Measurements from ENCODE around the gene MAPK14. TPM values are rescaled to one million over a fixed set of nuclear protein-coding genes. Genes with fewer than 3 reads are reported as not detected.

Gene MAPK14
- total and polyA plus RNA-seq, 5 donors from 2014 or later, result 44.6 to 65.0 (median 53.8) TPM

DNA sequence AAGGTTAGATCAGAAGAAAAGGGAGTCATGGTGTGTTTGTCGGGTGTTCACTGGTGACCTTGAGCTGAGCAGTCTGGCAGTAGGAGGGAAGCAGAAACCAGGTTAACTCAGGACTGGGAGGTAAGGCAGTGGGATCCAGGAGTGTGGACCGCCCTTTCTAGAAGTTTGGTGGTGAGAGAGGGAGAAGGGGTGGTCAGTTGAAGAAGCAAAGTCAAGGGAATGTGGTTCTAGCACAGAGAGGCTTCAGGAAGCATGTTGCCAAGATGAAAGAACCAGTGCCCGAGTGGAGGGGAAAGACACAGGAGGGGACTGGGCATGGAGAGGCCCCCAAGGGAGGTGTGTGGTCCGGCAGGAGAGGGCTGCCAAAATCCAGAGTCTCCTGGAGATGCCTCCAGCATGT, 106.3 kb downstream of the MAPK14 start:
- ATAC-seq (ENCODE audit: low read depth in 2 of 2) (no peak), DNase-seq (no peak)
- H3K4me3 Mint-ChIP-seq, result peak overlapping the region in 1 of 4 donors; percentile 98
- no peaks in the 10 kb centered on the region for H3K9me3 Mint-ChIP-seq
- Histone ChIP-seq H3K36me3 (ENCODE audit: control insufficient read depth, insufficient read depth, low read length) (peaks cover 49% of the 10 kb centered on the region), H3K9me3 (ENCODE audit: control insufficient read depth in 2 of 2, low read length in 2 of 2) (no peaks in the 10 kb centered on the region), H3K4me3 (ENCODE audit: low read depth, low read length) (no peak overlapping the region), H3K4me1 (ENCODE audit: control insufficient read depth, insufficient read depth, low read length, poor library complexity, severe bottlenecking) (peaks cover 41% of the 10 kb centered on the region), H3K27me3 (ENCODE audit: control insufficient read depth, insufficient read depth, low read length) (no peaks in the 10 kb centered on the region), H3K27ac (ENCODE audit: insufficient read depth, low read length, poor library complexity, severe bottlenecking) (no peak overlapping the region)
- peaks cover 10 to 50% (median 25%) of the 10 kb centered on the region in 4 donors for H3K4me1 Mint-ChIP-seq
- H3K27me3 Mint-ChIP-seq, result no peaks in the 10 kb centered on the region
- peak overlapping the region in 2 of 3 donors; percentile 93 to 95 for H3K27ac Mint-ChIP-seq
- peaks cover 24% of the 10 kb centered on the region for H3K36me3 Mint-ChIP-seq

- Mint-ChIP-seq H3K27ac (peak overlapping the region in 1 of 3 donors; percentile 65), H3K36me3 (peaks cover 34% of the 10 kb centered on the region), H3K27me3 (no peaks in the 10 kb centered on the region), H3K4me3 (no peak overlapping the region), H3K9me3 (no peaks in the 10 kb centered on the region), H3K4me1 (peaks cover 10 to 51% (median 33%) of the 10 kb centered on the region in 4 donors)
- Histone ChIP-seq H3K27me3 (ENCODE audit: control insufficient read depth, insufficient read depth, low read length) (no peaks in the 10 kb centered on the region), H3K4me1 (ENCODE audit: control insufficient read depth, insufficient read depth, low read length, poor library complexity, severe bottlenecking) (peaks cover 33% of the 10 kb centered on the region), H3K9me3 (ENCODE audit: control insufficient read depth in 2 of 2, low read length in 2 of 2) (no peaks in the 10 kb centered on the region), H3K36me3 (ENCODE audit: control insufficient read depth, insufficient read depth, low read length) (peaks cover 62% of the 10 kb centered on the region), H3K27ac (ENCODE audit: insufficient read depth, low read length, poor library complexity, severe bottlenecking) (no peak overlapping the region), H3K4me3 (ENCODE audit: low read depth, low read length) (no peak overlapping the region)
- no peak for ATAC-seq (ENCODE audit: low read depth in 2 of 2)
- no peak for DNase-seq
Measured at GRCh38 chr6:36135053-36135731, 107.6 kb downstream of the MAPK14 start.

GRCh38 chr6:36136034-36136433, 108.4 kb downstream of the MAPK14 start:
- Histone ChIP-seq H3K27me3 (ENCODE audit: control insufficient read depth, insufficient read depth, low read length) (no peaks in the 10 kb centered on the region), H3K4me3 (ENCODE audit: low read depth, low read length) (no peak overlapping the region), H3K4me1 (ENCODE audit: control insufficient read depth, insufficient read depth, low read length, poor library complexity, severe bottlenecking) (peaks cover 34% of the 10 kb centered on the region), H3K9me3 (ENCODE audit: control insufficient read depth in 2 of 2, low read length in 2 of 2) (no peaks in the 10 kb centered on the region), H3K27ac (ENCODE audit: insufficient read depth, low read length, poor library complexity, severe bottlenecking) (no peak overlapping the region), H3K36me3 (ENCODE audit: control insufficient read depth, insufficient read depth, low read length) (peaks cover 64% of the 10 kb centered on the region)
- peak overlapping the region in 1 of 3 donors; percentile 65 for H3K27ac Mint-ChIP-seq
- H3K4me1 Mint-ChIP-seq, result peaks cover 10 to 55% (median 38%) of the 10 kb centered on the region in 4 donors
- DNase-seq, result no peak
- H3K27me3 Mint-ChIP-seq, result no peaks in the 10 kb centered on the region
- no peak for ATAC-seq (ENCODE audit: low read depth in 2 of 2)
- peaks cover 37% of the 10 kb centered on the region for H3K36me3 Mint-ChIP-seq
- H3K4me3 Mint-ChIP-seq, result no peak overlapping the region
- H3K9me3 Mint-ChIP-seq, result no peaks in the 10 kb centered on the region

- no peak overlapping the region for H3K4me3 Mint-ChIP-seq
- no peaks in the 10 kb centered on the region for H3K9me3 Mint-ChIP-seq
- no peaks in the 10 kb centered on the region for H3K27me3 Mint-ChIP-seq
- Histone ChIP-seq H3K4me1 (ENCODE audit: control insufficient read depth, insufficient read depth, low read length, poor library complexity, severe bottlenecking) (peaks cover 32% of the 10 kb centered on the region), H3K4me3 (ENCODE audit: low read depth, low read length) (no peak overlapping the region), H3K9me3 (ENCODE audit: control insufficient read depth in 2 of 2, low read length in 2 of 2) (no peaks in the 10 kb centered on the region), H3K27ac (ENCODE audit: insufficient read depth, low read length, poor library complexity, severe bottlenecking) (no peak overlapping the region), H3K36me3 (ENCODE audit: control insufficient read depth, insufficient read depth, low read length) (peaks cover 64% of the 10 kb centered on the region), H3K27me3 (ENCODE audit: control insufficient read depth, insufficient read depth, low read length) (no peaks in the 10 kb centered on the region)
- no peak for DNase-seq
- no peak for ATAC-seq (ENCODE audit: low read depth in 2 of 2)
- H3K4me1 Mint-ChIP-seq, result peaks cover 8 to 55% (median 40%) of the 10 kb centered on the region in 4 donors
- H3K36me3 Mint-ChIP-seq, result peaks cover 37% of the 10 kb centered on the region
- H3K27ac Mint-ChIP-seq, result peak overlapping the region in 1 of 3 donors; percentile 55
Measured at GRCh38 chr6:36136551-36136950, 108.9 kb downstream of the MAPK14 start.

DNA sequence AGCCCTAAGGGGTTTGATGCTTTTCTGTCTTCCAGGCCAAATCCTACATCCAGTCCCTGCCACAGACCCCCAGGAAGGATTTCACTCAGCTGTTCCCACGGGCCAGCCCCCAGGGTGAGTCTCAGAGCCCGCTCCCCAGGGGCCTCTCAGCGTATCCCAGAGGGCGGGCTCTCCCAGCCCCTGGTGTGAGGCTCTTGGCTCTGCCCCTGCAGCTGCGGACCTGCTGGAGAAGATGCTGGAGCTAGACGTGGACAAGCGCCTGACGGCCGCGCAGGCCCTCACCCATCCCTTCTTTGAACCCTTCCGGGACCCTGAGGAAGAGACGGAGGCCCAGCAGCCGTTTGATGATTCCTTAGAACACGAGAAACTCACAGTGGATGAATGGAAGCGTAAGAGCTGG, 111.1 kb downstream of the MAPK14 start:
- peaks cover 14% of the 10 kb centered on the region for H3K4me1 ChIP-seq (ENCODE audit: control insufficient read depth, insufficient read depth, low read length, poor library complexity, severe bottlenecking)
- DNase-seq (no peak), ATAC-seq (ENCODE audit: low read depth in 2 of 2) (no peak)
- H3K4me3 ChIP-seq (ENCODE audit: low read depth, low read length), result no peak overlapping the region
- no peaks in the 10 kb centered on the region for H3K9me3 ChIP-seq (ENCODE audit: control insufficient read depth in 2 of 2, low read length in 2 of 2)
- H3K27me3 Mint-ChIP-seq, result no peaks in the 10 kb centered on the region
- H3K27ac ChIP-seq (ENCODE audit: insufficient read depth, low read length, poor library complexity, severe bottlenecking), result no peak overlapping the region
- H3K27ac Mint-ChIP-seq, result peak overlapping the region in 1 of 3 donors; percentile 80
- no peak overlapping the region for H3K4me3 Mint-ChIP-seq
- no peaks in the 10 kb centered on the region for H3K9me3 Mint-ChIP-seq
- peaks cover under 1 to 44% (median 31%) of the 10 kb centered on the region in 4 donors for H3K4me1 Mint-ChIP-seq
- H3K36me3 ChIP-seq (ENCODE audit: control insufficient read depth, insufficient read depth, low read length), result peaks cover 53% of the 10 kb centered on the region
- H3K27me3 ChIP-seq (ENCODE audit: control insufficient read depth, insufficient read depth, low read length), result no peaks in the 10 kb centered on the region
- H3K36me3 Mint-ChIP-seq, result peaks cover 29% of the 10 kb centered on the region

DNA sequence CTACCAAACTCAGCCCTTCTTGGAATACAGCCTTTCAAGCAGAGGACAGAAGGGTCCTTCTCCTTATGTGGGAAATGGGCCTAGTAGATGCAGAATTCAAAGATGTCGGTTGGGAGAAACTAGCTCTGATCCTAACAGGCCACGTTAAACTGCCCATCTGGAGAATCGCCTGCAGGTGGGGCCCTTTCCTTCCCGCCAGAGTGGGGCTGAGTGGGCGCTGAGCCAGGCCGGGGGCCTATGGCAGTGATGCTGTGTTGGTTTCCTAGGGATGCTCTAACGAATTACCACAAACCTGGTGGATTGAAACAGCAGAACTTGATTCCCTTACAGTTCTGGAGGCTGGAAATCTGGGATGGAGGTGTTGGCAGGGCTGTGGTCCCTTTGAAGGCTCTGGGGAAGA, 111.8 kb downstream of the MAPK14 start:
- H3K9me3 Mint-ChIP-seq, result no peaks in the 10 kb centered on the region
- H3K9me3 ChIP-seq (ENCODE audit: control insufficient read depth in 2 of 2, low read length in 2 of 2), result no peaks in the 10 kb centered on the region
- peak overlapping the region in 2 of 3 donors; percentile 48 to 80 for H3K27ac Mint-ChIP-seq
- DNase-seq (no peak), ATAC-seq (ENCODE audit: low read depth in 2 of 2) (no peak)
- no peak overlapping the region for H3K4me3 Mint-ChIP-seq
- H3K27me3 Mint-ChIP-seq, result no peaks in the 10 kb centered on the region
- H3K36me3 Mint-ChIP-seq, result peaks cover 26% of the 10 kb centered on the region
- H3K27ac ChIP-seq (ENCODE audit: insufficient read depth, low read length, poor library complexity, severe bottlenecking), result no peak overlapping the region
- no peaks in the 10 kb centered on the region for H3K27me3 ChIP-seq (ENCODE audit: control insufficient read depth, insufficient read depth, low read length)
- no peak overlapping the region for H3K4me3 ChIP-seq (ENCODE audit: low read depth, low read length)
- H3K4me1 Mint-ChIP-seq, result peaks cover 0 to 40% (median 29%) of the 10 kb centered on the region in 4 donors
- H3K36me3 ChIP-seq (ENCODE audit: control insufficient read depth, insufficient read depth, low read length), result peaks cover 49% of the 10 kb centered on the region
- peaks cover 12% of the 10 kb centered on the region for H3K4me1 ChIP-seq (ENCODE audit: control insufficient read depth, insufficient read depth, low read length, poor library complexity, severe bottlenecking)

DNA sequence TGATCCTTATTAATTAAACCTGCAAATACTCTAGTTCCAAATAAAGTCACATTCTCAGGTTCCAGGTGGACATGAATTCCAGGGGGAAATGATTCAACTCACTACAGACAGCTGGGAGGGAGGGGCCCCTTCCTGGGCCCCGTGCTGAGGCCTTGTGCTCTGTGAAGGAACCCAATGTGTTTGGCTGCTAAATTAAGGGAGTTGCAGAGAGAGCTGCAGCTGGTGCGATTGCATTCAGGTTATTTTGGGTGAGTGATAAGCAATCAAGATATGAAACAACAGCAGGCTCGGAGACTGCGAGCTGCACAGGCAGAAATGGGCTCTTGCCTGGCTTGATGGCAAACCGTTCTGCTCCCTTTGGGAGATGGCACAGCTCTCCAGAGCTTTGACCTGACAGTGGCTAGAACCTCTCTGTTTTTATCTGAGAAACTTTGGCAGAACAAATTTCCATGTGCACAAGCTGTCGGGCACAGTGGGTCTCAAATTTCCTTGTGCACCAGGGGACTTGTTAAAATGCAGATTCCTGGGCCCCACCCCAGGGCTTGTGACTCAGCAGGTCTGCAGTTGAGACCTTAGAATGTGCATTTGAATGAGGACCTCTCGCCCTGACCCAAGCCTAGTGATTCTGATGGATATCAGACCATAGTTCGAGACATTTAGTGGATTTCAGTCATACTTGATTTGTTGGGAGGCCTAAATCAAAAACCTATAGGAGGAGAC, 112.5 kb downstream of the MAPK14 start:
- peaks cover 0 to 40% (median 27%) of the 10 kb centered on the region in 4 donors for H3K4me1 Mint-ChIP-seq
- peak overlapping the region in 2 of 4 donors; percentile 35 to 61 for H3K4me3 Mint-ChIP-seq
- no peaks in the 10 kb centered on the region for H3K9me3 Mint-ChIP-seq
- Histone ChIP-seq H3K4me3 (ENCODE audit: low read depth, low read length) (no peak overlapping the region), H3K4me1 (ENCODE audit: control insufficient read depth, insufficient read depth, low read length, poor library complexity, severe bottlenecking) (peaks cover 12% of the 10 kb centered on the region), H3K9me3 (ENCODE audit: control insufficient read depth in 2 of 2, low read length in 2 of 2) (no peaks in the 10 kb centered on the region), H3K27me3 (ENCODE audit: control insufficient read depth, insufficient read depth, low read length) (no peaks in the 10 kb centered on the region), H3K36me3 (ENCODE audit: control insufficient read depth, insufficient read depth, low read length) (peaks cover 45% of the 10 kb centered on the region), H3K27ac (ENCODE audit: insufficient read depth, low read length, poor library complexity, severe bottlenecking) (no peak overlapping the region)
- DNase-seq, result no peak
- H3K27ac Mint-ChIP-seq, result peak overlapping the region in 2 of 3 donors; percentile 48 to 80
- no peak for ATAC-seq (ENCODE audit: low read depth in 2 of 2)
- peaks cover 23% of the 10 kb centered on the region for H3K36me3 Mint-ChIP-seq
- H3K27me3 Mint-ChIP-seq, result no peaks in the 10 kb centered on the region
